GM18526 (cell line): Measurements from ENCODE around the gene SLC34A2.

Experiments
- POLR2A ChIP-seq: IDR thresholded peaks from 3 replicates; pipeline ENCODE4 v1.6.1; 2011; ENCODE audit not compliant: insufficient read length; ENCODE audit errors: extremely low read depth

SLC34A2 gene

DNA sequence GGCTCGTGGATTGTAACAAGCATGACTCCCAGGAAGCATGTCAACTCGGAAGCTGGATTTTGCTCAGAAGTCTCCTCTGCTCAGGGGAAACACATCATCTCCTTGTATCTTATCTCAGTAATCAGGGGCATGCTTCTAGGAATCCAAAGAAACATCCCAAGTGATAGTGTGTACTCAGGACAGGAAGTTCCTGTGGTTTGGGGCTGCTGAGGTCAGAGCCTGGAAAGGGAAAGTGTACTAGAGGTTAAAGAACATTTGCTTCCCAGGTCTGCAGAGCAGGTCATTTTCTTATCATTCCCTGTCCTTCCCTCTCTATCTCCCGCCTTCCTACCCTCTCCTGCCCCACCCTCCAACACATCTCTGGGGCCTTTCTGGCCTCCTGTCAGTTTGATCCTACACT, 38.8 kb downstream of the SLC34A2 start:
- TF ChIP-seq POLR2A = no peak

DNA sequence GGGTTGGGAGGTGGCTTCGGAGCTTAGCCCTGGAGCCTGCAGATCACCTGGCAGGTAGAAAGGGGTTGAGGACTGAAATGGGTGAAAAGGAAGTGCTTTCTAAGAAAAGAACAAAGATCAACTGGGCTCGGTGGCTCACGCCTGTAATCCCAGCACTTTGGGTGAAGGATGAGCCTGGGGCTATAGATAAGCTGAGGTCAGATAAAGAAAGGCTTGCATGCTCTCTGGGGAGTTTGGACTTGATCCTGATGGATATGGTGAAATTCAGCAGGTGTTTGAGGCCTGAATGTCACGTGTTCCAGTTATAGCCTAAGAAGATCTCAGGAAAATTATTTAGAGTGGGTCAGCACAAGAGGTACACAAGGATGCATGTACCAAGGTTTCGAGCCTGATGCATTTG, 40.8 kb downstream of the SLC34A2 start:
- no peak for TF ChIP-seq POLR2A

DNA sequence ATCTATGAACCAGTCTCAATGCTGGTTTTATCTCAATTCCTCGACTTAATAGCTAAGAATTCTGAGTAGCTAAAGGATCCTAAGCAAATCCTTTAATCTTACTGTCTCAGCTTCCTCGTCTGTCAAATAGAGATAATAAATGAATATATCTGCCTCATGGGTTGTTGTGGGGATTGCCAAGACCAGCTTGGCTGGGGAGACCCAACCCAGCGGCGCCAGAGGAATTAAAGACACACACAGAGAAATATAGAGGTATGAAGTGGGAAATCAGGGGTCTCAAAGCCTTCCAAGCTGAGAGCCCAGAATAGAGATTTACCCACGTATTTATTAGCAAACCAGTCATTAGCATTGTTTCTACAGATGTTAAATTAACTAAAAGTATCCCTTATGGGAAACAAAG, 41.9 kb downstream of the SLC34A2 start:
- no peak for TF ChIP-seq POLR2A

DNA sequence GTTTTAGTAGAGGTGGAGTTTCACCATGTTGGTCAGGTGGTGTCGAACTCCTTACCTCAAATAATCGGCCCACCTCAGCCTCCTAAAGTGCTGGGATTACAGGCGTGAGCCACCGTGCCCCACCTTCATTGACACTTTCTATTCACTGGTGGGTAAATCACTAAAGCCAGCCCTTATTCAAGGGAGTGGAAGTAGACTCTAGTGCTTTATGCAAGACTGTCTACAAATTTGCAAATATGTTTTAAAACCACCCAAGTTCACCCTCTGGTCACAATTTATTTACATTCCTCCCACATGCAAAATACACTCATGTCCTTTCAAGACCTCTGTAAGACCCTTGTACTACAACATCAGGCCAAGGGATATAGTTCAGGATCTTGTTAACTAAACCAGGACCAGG, 45.0 kb downstream of the SLC34A2 start:
- TF ChIP-seq POLR2A = no peak

DNA sequence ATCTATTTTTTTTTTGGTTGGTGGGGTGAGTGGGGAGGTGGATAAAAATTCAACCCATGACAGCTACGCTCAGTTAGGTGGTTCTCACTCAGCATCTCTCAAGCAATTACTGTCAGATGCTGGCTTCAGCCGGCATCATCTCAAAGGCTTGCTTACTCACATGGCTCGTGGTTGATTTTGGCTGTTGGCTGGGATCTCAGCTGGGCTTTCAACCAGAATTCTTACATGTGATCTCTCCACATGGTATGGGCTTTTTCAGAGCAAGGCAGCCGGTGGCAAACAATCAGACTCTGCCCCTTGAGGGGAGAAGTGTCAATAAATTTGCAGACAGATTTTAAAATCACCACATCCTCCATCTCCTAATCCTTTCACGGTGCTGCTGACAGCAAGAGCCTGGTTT, 47.2 kb downstream of the SLC34A2 start:
- TF ChIP-seq POLR2A = no peak

DNA sequence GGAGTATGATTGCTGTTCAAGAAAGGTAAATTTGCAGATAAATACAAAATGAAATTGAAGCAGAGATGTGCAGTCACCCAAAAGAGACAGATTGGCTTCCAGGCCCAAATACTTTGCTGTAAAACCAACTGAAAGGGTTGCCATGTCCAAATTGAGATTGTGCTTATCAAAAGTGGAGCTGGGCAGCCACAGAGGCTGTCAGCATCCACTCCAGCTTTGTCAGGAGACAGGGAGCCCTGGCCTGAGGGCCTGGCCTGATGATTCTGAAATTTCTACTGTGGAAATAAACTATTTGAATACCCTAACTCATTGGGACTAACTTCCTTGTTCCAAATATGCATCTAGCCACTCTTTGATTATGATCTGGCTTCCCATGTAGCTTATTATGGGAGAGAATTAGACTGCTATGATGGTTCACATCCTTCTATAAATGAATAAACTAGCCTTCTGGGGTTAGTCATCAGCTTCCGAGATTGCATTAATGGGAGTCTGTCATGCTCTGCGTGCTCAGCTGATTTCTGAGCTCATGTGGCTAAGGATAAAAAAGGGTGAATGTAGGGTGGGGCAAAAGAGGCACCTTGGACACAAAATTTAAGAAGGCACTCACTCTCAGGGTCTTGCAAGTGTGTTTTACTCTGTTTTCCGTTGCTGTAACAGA, 48.2 kb downstream of the SLC34A2 start:
- no peak for TF ChIP-seq POLR2A

DNA sequence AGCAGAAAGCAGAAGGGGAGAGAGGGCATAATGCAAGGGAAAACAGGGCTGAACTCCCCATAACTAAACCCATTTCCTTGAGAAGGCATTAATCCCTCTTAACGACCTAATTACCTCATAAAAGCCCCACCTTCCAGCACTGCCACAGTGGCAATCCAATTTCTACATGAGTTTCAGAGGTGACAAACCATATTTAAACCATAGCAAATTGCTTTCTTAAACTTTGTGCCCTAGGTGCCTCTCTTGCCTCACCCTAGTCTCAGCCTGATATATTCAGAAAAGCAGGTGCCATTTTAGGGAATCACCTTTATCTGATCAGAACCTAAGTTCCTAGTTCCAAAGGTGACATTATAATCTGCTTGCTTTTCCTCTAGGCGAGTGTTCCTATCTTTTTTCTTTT, 48.9 kb downstream of the SLC34A2 start:
- TF ChIP-seq POLR2A = no peak

DNA sequence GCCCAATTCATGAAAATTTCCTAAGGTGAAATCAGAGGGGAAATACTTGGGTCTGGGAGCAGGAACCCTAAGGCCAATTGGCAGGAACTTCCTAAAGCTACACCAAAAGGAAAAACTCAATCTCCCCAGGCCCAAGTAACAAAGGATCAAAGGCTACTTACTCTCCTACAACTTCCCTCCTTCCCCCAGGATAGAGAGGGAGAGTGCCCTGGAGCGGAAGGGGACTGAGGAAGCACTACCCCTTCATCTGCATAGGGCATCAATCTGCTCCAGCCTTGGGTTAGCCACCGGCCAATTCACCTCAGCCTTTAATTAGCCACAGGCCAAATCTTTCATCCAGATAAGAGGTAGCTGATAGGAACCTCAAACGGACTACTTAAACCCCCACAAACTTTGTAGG, 55.0 kb downstream of the SLC34A2 start:
- no peak for TF ChIP-seq POLR2A

DNA sequence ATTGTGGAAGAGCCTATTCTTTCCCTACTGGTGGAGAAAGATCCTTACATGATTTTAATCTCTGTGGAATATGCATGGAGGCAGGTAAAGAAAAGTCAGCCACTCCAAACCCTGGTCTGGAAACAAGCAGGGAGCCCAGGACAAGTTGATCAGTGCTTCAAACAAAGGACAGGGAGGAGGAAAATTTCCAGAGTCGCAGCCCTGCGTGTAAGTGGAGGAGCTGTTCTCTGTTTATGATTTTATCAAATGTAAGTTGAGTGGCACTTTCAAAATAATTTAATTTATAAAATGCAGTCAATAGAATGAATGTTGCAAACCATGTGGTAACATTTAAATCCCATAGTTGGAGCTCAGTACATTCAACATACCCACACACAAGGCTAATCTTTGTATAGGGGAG, 57.0 kb downstream of the SLC34A2 start:
- TF ChIP-seq POLR2A = no peak

DNA sequence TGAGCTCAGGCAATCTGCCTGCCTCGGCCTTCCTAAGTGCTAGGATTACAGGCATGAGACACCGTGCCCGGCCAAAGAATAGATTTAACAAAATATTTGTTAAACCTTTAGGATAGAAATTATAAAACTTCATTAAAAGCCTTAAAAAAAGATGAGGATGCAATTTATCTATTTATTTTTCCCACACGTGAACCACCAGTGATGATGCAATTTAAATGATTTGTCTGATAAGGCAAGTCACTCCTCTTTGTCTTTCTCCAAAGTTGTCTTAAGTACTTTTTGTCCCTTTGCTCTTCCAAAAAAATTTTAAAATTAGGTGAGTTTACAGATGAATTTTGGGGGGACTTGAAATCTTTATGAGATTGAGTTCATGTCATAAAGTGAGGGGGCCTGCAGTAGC, 58.2 kb downstream of the SLC34A2 start:
- TF ChIP-seq POLR2A = no peak

DNA sequence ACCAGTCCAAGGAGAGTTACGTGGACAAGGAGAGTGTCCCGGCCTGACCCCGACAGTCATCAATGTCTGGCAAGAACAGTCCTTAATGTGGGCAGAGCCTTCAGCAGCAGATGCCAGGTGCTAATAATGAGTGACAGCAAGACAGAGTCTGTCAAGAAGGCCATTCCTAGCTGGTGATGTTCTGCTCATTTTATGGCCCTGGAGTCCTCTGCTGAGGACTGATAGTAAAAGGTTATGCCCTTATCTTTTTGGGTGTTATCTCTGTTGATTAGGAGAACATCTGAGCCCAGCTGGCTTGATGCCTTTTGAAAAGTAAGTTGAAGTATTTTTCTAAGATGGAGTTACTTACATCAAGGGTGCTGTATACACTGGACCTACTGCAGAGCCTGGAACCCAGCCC, 67.3 kb downstream of the SLC34A2 start:
- TF ChIP-seq POLR2A = no peak

DNA sequence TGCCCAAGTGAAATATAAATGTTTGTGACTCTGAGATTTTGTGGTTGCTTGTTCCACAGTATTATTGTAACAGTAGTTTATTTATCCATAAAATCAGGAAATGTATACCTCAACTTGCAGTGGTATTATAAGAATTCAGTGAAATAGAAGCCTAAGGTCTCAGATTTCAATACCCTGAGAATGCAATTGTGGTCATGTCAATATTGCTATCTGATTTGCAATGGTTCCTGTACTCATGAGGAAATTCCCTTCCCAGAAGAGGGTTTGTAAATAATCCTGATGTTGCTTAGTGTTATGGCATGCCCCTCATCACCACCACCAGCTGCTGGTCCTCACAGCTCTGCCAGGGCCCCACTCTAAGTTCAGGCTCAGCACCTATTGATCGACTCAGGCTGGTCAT, 67.8 kb downstream of the SLC34A2 start:
- no peak for TF ChIP-seq POLR2A

DNA sequence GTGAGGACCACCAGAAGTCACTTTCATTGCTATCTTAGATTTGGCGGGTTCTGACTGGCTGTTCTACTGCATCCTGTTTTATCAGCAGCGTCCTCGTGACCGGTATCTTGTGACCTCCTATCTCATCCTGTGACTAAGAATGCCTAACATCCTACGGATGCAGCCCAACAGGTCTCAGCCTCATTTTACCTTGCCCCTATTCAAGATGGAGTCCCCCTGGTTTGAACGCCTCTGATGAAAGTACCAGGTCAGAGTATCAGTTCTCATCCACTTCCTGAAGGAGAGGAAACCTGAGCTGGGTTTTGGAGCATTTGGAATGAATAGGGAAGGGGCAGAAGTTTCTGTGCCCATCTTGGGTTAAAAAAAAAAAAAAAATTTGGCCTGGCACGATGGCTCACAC, 70.2 kb downstream of the SLC34A2 start:
- no peak for TF ChIP-seq POLR2A

DNA sequence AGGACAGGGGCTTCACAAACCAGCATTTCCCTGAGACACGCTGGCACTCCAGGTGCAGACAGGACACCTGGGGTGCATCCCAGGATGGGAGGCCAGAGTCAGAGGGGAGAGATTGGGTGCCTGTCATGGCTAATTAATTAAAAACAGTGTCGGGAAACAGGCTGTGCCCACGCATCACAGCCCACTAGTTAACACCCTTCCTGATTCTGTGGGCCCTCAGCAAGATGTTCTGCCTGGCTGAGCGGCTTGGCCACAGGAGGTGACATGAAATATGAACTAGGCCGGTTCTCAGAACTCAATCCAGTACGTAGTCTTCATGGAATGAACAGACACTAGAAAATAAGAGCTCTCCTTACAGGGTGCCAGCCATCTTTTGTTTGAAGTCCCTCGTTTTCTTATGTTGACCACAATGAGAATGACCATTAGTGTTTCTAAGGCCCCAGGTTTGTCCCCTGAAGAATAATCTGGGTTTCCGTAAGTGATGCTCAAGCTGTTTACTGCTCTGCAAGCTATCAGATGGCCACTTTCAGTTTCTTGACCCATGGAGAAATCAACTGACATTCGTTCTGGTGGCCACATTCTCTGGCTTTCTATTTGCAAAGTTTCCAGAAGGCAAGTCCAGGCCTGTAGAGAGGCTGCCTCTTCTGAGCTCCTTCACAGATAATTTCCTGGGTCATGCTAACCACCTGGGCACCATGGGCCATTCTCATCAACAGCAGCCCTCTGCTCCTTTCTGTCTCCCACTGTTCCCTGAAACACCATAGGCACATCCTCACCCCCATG, 72.3 kb downstream of the SLC34A2 start:
- TF ChIP-seq POLR2A = no peak
